NCI-H82 treated with DMSO at 0.1 percent for 48 hours (cell line): ENCODE measurements around the gene DDX17.

Experiments
- DNase-seq: peaks from one replicate; lab custom pipeline; 2025; ENCODE audit not compliant: unreplicated experiment; lab: John Stamatoyannopoulos, UW

The DDX17 gene

DNA sequence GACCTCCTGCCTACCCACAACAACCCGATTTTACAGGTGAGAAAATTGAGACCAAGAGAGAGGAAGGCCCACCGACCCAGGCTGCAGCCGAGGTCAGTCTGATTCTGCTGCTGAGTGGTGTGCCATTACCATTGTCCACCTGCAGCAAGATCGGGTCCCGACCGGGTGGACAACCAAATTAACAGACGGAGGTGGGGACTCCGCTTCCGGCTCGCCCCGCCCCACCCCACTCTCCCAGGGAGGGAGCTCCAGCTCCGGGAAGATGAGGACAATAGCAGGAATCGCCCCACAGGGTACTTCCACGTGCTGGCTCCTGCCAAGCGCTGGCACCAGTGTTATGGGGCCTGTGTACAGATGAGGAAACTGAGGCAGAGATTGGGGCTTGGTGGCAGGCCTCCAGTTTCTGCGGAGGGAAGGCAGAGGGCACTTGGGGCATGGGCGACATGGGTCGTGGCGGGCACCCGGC is 38.6 kb downstream of the DDX17 start:
- no peak for DNase-seq

DNA sequence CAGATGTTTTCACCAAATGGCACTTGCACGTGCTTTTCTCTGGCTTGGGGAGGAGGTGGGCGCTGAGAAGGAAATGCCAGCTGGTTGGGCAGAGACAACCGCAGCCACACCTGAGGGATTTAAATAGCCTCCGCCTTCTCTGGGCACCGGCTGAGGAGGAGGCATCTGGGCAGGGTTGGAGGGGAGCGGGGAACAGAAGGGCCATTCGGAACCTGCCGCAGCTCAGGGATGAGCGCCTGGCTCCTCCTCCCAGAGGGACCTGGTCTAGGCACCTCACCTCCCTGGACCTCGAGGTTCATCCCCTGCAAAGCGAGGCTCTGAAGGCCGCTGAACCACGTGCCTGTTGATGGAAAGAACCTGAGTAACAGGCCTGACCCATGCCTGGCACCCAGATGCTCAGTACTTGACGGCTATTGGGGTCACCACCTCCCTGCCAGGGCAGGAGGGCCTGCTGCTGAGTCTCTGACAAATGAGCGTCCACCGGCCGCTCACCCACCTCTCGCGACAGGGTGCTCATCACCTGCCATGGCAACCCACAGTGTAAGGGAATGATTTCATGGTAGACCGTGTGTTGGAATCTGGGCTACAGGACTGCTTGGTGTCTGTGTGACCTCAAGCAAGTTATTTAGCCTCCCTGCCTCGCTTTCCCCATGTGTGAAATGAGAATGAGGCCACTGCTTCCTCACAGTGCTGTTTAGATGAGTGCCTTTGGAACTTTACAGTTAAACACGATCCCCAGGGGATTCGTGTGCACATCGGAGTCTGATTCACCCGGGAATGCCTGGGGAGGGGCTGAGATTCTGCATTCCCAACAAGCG is 40.2 kb downstream of the DDX17 start:
- DNase-seq: no peak

DNA sequence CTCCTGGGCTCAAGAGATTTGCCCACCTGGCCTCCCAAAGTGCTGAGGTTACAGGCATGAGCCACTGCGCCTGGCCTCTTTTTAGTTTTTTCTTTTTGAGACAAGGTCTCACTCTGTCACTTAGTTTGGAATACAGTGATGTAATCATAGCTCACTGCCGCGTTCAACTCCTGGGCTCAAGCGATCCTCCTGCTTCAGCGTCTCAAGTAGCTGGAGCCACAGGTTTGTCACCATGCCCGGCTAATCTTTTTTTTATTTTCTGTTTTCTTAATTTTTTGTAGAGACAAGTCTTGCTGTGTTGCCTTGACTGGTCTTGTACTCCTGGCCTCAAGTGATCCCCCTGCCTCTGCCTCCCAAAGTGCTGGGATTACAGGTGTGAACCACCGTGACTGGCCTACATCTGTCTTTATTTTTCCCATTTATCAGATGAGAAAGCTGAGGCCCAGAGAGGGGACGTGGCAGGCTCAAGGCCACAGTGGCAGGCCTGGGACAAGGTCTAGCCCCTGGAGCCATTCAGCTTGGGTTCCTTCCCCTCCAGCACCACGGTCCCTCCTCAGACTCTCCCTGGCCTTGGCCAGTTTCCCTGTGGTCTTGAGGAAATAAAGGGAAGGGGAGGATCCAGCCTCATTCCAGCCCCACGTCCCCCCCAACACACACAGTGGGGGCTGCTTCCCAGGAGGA is 41.0 kb downstream of the DDX17 start:
- no peak for DNase-seq

DNA sequence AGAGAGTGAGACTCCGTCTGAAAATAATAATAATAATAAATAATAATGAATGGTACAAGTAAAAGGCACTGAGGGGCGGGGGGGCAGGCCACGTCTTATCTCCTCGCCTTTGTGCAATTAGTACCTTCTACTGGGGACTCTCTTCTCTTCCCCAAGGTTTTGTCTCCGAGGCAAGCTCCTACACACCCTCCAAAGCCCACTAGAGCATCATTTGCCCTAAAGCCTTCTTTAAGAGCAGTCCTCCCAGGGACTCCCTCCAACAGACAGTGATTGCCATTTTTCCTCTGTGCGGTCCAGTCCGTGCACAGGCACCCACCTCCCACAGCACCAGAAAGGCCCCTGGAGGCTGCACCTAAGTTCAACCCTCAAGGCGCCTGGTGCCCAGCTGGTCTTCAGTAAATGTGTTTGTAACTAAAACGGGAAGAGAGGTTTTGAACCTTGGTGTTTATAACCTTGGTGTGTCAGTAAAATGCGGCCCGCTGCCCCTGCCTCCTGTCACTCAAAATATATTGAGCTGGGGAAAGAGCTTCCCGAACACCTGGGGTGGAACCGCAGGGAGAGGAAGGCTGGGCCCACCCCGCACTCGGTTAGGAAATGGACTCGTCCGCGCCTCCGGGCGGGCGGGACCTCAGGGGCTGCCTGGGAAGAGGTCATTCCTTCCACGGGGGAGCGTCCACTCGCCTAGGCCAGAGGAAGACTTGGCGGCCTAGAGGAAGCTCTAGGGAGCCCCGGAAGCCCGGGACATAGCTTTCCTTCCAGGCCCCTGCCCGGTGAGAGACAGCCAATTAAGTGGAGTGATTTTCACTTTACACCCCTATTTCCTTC is 42.9 kb downstream of the DDX17 start:
- no peak for DNase-seq

DNA sequence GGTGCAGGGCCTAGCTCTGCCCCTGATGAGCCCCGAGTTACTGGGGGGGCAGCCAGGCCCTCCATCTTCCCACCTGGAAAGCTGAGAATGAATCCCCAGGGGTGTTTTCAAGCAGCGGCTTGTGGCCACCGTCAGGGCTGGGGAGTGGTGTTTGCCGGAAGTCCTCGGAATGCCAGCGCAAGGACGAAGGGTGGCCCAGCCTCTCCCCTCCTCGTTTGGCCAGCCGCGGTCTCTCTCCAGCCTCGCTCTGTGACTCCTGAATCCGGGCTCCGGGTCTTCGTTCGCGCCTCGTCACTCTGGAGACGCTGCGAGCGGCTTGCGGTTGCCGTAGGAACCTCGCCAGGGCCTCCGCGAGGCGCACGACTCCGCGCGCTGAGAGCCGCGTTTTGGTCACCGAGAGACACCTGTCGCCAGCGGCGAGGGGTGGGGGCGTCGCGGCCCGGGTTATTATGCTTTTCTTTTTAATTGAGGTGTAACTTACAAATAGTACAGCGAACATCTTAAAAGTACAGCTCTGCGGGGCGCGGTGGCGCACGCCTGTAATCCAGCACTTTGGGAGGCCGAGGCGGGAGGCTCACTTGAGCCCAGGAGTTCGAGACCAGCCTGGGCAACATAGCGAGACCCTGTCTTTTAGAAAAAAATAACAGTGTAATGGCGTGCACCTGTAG is 44.6 kb downstream of the DDX17 start:
- peak; percentile 41 for DNase-seq

DNA sequence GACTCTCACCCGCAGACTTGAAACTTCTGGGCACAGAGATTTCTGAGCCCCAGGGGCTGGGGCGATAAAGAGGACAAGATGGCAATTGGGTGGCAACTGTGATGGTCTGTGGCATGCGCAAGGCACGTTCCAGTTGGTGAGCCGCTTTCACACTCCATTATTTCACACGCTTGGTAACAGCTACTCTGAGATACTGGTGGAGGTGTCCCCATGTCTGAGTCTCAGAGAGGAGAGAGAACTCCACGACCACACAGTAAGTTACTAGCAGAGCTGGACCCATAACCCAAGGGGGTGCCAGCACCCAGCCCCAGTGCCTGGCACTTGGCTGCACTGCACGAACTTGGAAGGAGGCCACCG is 45.1 kb downstream of the DDX17 start:
- DNase-seq: no peak

DNA sequence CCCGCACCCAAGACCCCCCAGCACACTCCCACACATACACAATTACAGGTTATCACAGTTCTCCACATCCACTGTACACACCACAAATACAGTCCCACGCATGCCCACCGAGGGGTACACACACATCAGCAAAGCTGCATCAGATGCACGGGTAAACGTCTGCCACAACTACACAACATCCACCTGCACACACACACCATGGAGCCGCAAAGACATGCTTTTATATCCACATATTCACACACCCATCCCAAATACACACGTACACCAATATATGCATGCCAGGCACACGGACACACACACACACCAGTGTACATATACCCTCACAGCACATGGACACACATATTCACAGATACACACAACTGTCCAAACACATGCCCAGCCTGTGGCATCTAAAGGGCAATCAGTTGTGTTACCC is 45.7 kb downstream of the DDX17 start:
- no peak for DNase-seq

DNA sequence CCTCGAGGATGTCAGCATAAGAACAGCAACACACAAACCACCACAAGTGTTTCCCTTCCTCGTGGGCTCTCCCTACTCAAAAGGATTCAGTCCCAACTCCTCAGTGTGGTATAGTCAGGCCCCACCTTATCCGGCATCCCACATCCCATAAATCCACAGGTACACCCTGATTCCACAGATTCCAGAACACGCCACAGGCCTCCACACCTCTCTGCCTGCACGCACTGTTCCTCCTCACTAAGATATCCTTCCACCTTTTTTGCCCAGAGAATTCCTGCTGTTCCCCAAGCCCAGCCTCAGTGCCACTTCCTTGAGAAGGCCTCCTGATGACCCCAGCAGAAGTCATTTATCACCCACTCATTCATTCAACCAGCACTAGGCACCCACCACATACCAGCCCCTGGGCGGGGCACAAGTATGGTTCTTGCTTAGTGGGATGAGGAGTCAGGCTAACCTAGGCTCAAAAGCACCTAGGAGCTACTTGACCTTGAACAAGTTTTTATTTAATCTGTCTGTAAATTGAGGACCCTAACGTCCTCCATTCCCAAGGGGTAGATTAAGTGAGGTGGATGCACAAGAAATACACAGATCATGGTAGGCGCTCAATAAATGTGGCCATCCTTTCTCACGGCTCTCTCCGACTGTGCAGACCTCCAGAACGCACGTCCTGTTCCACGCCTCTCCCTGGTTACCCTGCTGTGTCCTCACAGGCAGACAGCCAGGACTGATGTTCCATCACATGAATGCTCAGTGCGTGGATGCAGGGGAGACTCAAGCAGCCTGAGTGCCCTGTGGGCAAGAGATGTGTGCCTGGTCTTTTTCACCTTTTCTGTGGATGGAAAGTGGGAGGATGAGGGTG is 49.0 kb downstream of the DDX17 start:
- no peak for DNase-seq

DNA sequence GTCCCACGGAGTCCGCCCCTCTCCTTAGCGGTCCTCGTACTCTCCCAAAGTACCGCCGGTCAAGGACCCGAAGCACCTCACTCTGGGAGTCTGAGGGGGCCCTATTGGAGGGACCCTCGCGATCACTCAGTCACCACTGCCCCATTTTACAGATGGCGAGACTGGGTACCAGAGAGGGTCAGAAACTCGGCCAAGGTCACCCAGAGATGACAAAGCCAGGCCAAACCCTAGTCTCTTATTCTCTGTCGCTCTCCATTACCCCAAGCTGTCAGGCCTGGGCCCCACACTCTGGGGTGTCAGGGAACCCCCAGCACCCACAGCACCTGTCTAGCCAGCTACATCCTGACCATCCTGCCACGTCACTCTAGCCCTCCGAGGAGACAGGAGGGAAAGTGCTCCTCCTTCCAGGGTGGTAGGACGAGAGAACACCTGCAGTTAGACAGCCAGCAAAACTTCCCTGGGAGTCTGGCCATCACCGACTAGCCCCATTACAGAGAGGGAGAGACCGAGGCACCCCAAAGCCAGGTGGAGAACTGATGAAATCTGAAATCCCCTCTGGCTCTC is 49.8 kb downstream of the DDX17 start:
- DNase-seq: no peak

DNA sequence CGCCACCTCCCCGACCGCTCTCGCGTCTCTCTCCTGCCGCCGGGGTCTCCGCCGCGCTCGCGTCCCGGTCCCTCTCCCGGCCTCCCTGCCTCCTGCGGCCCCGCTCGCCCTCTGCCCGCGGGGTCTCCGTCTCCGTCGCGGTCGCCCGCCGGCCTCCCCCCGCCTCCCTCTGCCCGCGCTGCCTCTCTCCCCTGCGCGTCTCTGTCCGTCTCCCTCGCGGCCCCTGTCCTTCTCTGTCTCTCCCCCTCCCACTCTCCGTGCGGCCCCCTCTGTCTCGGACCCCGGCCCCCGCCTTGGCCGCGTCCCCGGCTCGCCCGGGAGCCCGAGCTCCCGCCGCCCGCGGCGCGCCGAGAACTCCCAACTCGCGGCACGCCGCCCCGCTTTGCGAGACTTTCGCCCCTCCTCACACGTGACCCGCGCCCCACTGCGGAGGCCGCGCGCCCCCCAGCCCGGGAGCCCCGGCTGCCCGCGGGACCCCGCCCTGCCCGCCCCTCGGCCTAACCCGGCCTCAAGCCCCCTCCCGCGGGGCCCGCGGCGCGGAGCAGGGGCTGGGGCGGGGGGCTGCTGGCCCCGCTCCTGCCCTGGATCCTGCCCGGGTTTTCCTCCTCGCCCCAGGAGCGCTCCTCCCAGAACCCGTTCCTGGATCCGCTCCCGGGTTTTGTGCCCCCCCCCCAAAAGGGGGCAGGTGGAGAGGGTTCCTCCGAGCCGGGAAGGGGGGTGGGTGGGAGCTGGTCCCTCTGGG is 50.4 kb downstream of the DDX17 start:
- DNase-seq: no peak

DNA sequence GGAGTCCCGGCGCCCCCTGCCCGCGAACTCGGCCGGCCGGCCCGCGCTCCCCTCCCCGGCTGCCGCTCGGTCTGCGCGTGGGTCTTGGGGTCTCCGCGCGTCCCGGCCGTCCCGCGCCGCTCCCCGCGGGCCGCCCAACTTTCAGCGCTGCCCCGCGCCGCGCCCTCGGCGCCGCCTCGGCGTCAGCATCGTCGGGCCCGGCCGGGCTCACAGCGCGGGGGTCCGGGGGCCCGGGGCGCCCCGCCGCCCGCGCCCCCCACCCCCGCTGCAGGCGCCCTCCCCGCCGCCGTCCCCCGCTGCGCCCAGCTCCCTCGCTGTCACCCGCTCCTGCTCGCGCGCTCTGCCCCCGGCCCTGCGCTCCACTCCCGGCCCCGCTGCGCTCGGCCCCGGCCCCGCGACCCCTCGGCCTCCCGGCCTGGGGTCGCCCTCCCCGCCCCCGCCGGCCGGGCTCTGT is 51.0 kb downstream of the DDX17 start, which contains the start of gene KCNJ4:
KCNJ4 (minus strand) TSS at position 124 of the 454 bp plus-strand sequence. CDS start 27,067 bp downstream, outside the sequence.
- no peak for DNase-seq

DNA sequence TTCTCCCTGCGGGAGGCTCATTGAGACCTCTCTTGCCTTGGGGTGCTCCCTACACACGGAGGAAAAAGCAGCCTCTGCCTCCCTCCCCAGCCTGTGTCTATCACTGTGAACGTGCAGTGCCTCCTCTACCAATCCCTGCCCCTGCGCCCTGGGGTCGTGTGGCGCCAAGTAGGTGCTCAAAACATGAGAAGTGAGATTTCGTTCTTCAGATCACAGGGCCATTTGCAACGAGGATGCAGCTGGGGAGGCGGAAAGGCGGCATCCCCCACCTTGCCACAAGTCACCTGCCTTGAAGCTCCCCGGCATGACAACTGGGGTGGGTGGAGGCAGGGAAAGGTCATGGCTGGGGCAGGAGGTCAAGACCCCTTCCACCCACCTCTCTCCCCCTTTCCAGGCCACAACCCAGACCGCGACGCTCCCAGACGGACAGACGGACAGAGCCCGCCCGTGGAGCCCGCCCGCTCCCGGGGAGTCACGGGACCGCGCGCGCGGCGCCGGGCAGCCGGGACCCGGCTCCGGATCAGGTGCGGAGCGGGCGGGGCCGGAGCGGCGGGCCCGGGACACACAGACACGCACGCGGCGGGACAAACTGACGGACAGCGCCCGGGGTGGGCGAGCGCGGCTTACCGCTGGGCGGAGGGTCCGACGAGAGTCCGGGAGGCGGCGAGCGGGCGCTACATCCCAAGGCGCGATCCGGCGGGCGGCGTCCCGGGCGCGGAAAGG is 51.6 kb downstream of the DDX17 start:
- no peak for DNase-seq

DNA sequence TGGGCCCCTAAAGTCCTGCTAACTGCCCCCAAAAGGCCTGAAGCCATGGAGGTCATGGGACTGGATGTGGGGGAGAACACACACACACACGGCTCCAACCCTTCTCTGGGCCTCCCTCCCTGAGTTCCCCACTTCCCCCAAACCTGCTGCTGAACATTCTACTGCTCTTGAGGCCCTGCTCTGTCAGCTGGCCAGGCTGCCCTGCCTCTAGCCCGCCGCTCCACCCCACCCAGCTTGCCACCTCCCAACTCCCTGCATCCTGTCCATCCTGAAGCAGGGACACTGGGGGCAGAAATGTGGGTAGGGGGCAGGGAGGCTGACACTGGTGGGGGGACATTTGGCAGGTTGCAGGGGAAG is 52.1 kb downstream of the DDX17 start:
- DNase-seq: no peak

DNA sequence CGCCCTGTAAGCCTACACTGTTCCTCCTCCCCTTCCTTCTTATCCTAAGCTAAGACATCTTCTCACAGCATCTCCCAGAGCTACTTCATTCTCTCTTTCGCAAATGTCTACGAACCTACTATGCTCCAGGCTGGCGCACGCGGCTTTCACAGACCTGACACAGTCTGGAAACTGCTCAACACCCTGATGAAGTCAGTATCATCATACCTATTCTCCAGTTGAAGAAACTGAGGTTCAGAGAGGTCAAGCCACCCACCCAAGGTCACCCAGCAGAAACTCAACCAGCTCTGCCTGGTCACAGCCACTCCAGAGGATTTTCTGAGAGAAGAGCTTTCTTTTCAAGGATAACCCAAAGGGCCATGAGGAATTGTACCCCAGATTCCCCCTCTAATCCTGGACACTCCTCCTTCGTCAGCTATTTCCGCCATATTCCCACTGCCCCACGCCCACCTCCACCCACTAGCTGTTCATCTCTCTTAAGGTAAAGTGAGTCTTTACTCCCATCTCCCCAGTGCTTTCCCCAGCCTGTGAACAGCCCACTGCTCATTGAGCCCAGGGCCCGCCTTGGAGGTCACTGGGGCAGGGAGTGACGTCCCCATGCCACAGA is 52.9 kb downstream of the DDX17 start:
- DNase-seq: no peak

DNA sequence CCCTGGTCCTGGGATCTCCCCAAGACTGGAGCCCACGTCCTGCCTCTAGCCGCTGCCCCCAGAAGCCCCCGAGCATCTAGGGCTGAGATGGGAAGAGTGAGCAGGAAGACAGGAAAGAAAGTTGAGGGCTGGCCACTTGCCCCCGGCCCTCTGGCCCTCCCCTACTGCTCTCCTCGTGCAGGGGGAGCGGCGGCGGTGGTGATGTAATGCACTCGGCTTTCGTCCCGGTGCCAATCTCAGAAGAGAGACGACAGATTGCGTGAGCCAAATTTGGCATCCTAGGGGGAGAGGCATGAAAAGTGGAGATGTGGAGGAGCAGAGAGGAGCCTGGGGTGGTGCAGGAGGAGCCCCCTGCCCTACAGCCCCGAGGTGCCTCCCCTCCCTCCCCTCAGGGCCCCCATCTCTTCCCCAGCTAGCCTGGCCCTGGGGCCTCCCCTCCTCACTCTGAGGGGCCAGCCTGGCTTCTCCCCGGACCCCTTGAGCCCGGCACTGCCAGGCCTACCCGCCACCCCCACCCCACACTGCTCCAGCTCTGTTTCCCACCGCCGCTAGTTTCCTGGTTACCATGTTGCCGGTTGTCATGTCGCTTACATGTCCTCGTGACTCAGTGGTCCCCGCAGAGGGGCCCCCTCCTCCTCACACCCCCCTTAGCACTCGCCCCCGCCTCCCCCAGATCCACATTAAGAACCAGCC is 53.6 kb downstream of the DDX17 start:
- no peak for DNase-seq

DNA sequence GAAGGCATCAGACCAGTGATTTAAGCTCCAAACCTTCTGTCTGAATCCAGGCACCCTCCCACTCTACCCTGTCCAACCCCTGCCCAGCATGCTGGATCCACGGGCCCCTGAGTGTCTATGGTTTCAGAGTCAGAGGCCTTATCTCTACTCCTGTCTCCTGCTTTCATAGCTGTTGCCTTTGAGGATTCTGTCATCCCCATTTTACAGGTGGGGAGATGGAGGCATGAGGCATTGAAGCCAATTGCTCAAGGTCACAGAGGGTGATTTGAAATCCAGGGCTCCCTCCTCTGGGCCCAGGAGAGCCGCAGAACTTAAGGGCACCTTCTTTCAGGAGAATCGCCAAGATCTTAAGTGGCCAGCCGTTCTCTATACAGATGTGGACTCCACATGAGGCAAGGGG is 54.2 kb downstream of the DDX17 start:
- DNase-seq: no peak

DNA sequence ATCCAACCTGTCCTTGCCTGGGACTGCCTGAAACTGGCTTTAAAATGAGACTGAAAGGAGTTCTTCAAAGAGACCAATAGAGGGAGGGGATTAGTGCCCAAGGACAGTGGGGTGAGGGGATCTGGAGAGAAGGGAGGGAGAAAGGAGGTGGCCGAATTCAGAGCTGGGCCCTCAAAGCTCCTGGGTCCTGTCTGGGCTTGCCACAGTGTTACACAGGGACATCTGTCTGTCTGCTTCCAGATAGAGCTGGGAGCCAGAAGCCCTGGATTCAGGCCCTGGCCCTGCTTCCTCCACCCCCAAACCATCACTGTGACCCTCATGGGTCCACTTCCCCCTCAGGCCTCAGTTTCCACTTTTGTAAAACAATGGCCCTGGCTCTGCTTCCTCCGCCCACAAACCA is 54.7 kb downstream of the DDX17 start:
- no peak for DNase-seq
